Upper lobe of left lung (tissue), 4 donors: Measurements from ENCODE around the gene ZBTB45.
A peak's percentile ranks its signal among the peaks of the same experiment; 100 is the strongest.

Experiments used
- EP300 ChIP-seq, 4 donors: sonication (generic); formaldehyde crosslinking; IDR thresholded peaks; one replicate each; pipeline ENCODE4 v1.5.1; 2017; ENCODE audit warnings: antibody characterized with exemption in 4 of 4, control low read depth in 2 of 4
- POLR2A ChIP-seq, 4 donors: fragments of 450-650 bp; IDR thresholded peaks; one replicate each; pipeline ENCODE4 v1.5.1; 2016 to 2017; ENCODE audit warnings: antibody characterized with exemption in 4 of 4, mild to moderate bottlenecking in 2 of 4
- POLR2AphosphoS5 ChIP-seq, 2 donors: sonication (generic); formaldehyde crosslinking; IDR thresholded peaks; one replicate each; pipeline ENCODE4 v1.5.1; 2017; ENCODE audit warnings: antibody characterized with exemption in 2 of 2
- TF ChIP-seq, protein P1 (sequence below), 6 experiments: fragments of 450-650 bp in 4 of 6; fragments of 200-600 bp in 2 of 6; sonication (generic) in 2 of 6; IDR thresholded peaks; one replicate each; pipeline ENCODE4 v1.5.1; 2016 to 2019; ENCODE audit warnings: antibody characterized with exemption in 6 of 6

DNA sequence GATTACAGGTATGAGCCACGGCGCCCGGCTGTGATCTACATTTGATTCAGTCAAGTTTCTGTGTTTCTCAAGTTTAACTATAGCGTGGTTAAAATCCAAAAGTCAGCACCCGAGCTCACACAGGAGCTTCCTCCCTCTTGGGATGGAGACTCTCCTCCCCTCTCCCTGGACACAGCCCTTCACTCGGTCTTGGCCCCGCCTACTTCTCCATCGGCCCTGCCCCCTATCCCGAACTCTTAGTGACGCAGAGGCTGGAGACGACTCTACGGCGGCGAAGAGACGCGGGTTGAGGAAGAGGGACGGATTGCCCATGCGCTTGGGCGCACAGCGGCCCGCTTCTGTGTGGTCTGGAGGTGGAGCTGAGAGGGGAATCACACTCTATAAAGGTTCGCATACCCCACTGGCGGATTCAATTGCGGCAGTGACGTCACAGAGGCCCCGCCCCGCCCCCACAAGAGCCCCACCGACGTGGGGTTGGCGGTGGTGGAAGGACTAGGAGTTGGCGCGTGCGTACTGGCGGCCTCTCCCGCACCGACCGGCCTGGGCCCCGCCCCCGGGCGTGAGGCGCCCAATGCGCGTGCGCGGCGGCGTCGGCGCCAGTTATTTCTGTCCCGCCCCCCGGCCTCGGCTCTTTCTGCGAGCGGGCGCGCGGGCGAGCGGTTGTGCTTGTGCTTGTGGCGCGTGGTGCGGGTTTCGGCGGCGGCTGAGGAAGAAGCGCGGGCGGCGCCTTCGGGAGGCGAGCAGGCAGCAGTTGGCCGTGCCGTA, 24.4 kb upstream of the ZBTB45 start, which contains the start of gene TRIM28:
- TF ChIP-seq, protein P1, sequence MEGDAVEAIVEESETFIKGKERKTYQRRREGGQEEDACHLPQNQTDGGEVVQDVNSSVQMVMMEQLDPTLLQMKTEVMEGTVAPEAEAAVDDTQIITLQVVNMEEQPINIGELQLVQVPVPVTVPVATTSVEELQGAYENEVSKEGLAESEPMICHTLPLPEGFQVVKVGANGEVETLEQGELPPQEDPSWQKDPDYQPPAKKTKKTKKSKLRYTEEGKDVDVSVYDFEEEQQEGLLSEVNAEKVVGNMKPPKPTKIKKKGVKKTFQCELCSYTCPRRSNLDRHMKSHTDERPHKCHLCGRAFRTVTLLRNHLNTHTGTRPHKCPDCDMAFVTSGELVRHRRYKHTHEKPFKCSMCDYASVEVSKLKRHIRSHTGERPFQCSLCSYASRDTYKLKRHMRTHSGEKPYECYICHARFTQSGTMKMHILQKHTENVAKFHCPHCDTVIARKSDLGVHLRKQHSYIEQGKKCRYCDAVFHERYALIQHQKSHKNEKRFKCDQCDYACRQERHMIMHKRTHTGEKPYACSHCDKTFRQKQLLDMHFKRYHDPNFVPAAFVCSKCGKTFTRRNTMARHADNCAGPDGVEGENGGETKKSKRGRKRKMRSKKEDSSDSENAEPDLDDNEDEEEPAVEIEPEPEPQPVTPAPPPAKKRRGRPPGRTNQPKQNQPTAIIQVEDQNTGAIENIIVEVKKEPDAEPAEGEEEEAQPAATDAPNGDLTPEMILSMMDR (IDR thresholded peaks at IDR 0.05), result peak in 4 of 6 experiments; percentile 17 to 44 (median 40)
- TF ChIP-seq POLR2A (IDR thresholded peaks at IDR 0.05) (peak; percentile 51 to 97 (median 96)), POLR2AphosphoS5 (IDR thresholded peaks at IDR 0.05) (peak; percentile 89 to 96), EP300 (IDR thresholded peaks at IDR 0.05) (peak in 1 of 4 donors; percentile 39)
